ENCODE measurements around the gene CKAP4. TPM values are rescaled to one million over a fixed set of nuclear protein-coding genes. Genes with fewer than 3 reads are reported as not detected.

CKAP4 gene
- total and polyA plus RNA-seq, 2 of the 13 experiments (the other 11 are each of a cell fraction or from before 2014, with no cell fraction given) = 39.2 to 70.2 TPM

- 0 out of 2 replicates have a peak, but pooled peaks have one; percentile 22 for TF ChIP-seq ZNF253 (CRISPR knock-in tag; IDR thresholded peaks at IDR 0.05; ENCODE audit: borderline replicate concordance)
- TF ChIP-seq ZNF709 (CRISPR knock-in tag; IDR thresholded peaks at IDR 0.05) = 0 out of 2 replicates have a peak, but pooled peaks have one; percentile 5
- TF ChIP-seq ZNF616 (CRISPR knock-in tag; IDR thresholded peaks at IDR 0.05; ENCODE audit: low read depth) = no peak
- TF ChIP-seq ZMAT3 (CRISPR knock-in tag; conservative IDR thresholded peaks at IDR 0.05) = peak; percentile 59; the same call in 1 of the 2 replicates
- peak; percentile 66 for TF ChIP-seq PHF8 (CRISPR knock-in tag; IDR thresholded peaks at IDR 0.05)
- 0 out of 2 replicates have a peak, but pooled peaks have one; percentile 29 for TF ChIP-seq ZNF414 (CRISPR knock-in tag; IDR thresholded peaks at IDR 0.05)
- TF ChIP-seq ZBTB21 (CRISPR knock-in tag; IDR thresholded peaks at IDR 0.05) = no peak
- no peak for TF ChIP-seq SOX6 (IDR thresholded peaks at IDR 0.05)
- peak; percentile 36; the same call in 1 of the 2 replicates for TF ChIP-seq SOX6 (CRISPR knock-in tag; IDR thresholded peaks at IDR 0.05)
- TF ChIP-seq PATZ1 (CRISPR knock-in tag; IDR thresholded peaks at IDR 0.05) = 0 out of 2 replicates have a peak, but pooled peaks have one; percentile 16
- peak; percentile 34 for TF ChIP-seq HNRNPLL (IDR thresholded peaks at IDR 0.05; ENCODE audit: low read depth, low read length, poor library complexity, severe bottlenecking)
- TF ChIP-seq MXD3 (CRISPR knock-in tag; IDR thresholded peaks at IDR 0.05) = peak; percentile 38; the same call in 1 of the 2 replicates
- peak; percentile 64; the same call in 1 of the 2 replicates for TF ChIP-seq ZC3H13 (CRISPR knock-in tag; IDR thresholded peaks at IDR 0.05)
- TF ChIP-seq ZNF501 (CRISPR knock-in tag; IDR thresholded peaks at IDR 0.05) = 0 out of 2 replicates have a peak, but pooled peaks have one; percentile 27
- TF ChIP-seq MAX (IDR thresholded peaks at IDR 0.05) = peak; percentile 27; the same call in 1 of the 2 replicates
- no peak for TF ChIP-seq RFX5 (IDR thresholded peaks at IDR 0.05; ENCODE audit: low read depth, low read length)
- TF ChIP-seq, protein P1, sequence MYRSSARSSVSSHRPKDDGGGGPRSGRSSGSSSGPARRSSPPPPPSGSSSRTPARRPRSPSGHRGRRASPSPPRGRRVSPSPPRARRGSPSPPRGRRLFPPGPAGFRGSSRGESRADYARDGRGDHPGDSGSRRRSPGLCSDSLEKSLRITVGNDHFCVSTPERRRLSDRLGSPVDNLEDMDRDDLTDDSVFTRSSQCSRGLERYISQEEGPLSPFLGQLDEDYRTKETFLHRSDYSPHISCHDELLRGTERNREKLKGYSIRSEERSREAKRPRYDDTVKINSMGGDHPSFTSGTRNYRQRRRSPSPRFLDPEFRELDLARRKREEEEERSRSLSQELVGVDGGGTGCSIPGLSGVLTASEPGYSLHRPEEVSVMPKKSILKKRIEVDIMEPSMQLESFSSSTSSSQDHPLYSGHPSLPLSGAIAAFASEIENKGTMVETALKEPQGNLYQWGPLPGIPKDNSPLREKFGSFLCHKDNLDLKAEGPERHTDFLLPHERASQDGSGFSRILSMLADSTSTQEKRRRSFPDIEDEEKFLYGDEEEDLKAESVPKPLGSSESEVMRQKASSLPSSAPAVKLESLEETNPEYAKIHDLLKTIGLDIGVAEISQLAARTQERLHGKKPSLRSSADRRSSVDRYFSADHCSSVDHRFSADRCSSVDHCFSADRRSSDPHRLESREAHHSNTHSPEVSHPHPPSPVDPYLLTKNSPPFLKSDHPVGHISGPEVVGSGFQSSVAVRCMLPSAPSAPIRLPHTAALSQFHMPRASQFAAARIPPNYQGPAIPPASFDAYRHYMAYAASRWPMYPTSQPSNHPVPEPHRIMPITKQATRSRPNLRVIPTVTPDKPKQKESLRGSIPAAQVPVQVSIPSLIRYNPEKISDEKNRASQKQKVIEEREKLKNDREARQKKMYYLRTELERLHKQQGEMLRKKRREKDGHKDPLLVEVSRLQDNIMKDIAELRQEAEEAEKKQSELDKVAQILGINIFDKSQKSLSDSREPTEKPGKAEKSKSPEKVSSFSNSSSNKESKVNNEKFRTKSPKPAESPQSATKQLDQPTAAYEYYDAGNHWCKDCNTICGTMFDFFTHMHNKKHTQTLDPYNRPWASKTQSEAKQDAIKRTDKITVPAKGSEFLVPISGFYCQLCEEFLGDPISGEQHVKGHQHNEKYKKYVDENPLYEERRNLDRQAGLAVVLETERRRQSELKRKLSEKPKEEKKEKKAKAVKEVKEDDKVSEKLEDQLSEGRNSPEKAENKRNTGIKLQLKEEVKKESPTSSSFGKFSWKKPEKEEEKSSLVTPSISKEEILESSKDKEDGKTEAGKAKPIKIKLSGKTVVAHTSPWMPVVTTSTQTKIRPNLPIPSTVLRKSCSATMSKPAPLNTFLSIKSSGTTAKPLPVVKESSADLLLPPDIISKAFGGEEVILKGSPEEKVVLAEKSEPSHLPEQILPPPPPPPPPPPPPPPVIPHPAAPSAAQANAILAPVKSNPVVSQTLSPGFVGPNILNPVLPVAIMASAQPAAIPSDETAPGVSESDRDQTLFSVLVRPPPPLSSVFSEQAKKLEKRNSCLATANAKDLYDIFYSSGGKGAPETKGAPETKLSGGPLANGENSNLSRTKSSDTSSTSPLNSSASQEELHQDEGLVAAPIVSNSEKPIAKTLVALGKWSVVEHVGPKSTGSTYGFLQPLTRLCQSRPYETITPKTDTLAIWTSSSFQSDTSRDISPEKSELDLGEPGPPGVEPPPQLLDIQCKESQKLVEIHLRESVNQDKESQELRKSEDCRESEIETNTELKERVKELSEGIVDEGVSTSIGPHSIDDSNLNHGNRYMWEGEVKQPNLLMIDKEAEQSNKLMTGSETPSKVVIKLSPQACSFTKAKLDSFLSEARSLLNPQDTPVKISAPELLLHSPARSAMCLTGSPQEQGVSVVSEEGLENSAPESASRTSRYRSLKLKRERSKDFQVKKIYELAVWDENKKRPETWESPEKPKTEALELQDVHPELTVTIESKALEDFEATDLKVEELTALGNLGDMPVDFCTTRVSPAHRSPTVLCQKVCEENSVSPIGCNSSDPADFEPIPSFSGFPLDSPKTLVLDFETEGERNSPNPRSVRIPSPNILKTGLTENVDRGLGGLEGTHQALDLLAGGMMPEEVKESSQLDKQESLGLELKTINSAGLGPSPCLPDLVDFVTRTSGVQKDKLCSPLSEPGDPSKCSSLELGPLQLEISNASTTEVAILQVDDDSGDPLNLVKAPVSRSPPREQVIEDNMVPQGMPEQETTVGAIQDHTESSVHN (CRISPR knock-in tag; IDR thresholded peaks at IDR 0.05) = no peak
Observed at GRCh38 chr12:106246891-106247673, 738 bp downstream of the CKAP4 start (continued).

All from HepG2 (cell line).